Cardiac septum (tissue), 1 donor: ENCODE measurements around the gene AFF3. TPM values are rescaled to one million over a fixed set of nuclear protein-coding genes. Genes with fewer than 3 reads are reported as not detected.

Source experiments
- DNase-seq: peaks from one replicate; pipeline ENCODE4 v3.0.0-alpha.2; 2020; ENCODE audit warnings: low spot score
- intact Hi-C: fragments of 100-400 bp; cut with DNase I; formaldehyde crosslinking; loops from one replicate; pipeline ENCODE4 v1.14.0; 2022
- total RNA-seq: library from RNA; stranded (reverse); fragmentation: NEBNext Ultra II Directional; extraction: Animal tissue kit (Norgen Biotek cat#: 25700); gene quantifications from one replicate; pipeline ENCODE4 v1.2.1, GENCODE V29; 2021
- donor health status: DM: no; HTN: no; CAD: no.

AFF3 gene
- total RNA-seq, 1 donor from 2014 or later, result 6.7 TPM

GRCh38 chr2:99602476-99602875, 539.9 kb downstream of the AFF3 start:
- intact Hi-C loops, result no loop called here
- no peak for DNase-seq

- intact Hi-C loops, result no loop called here
- DNase-seq, result no peak
These were observed 541.3 kb downstream of the AFF3 start for GRCh38 chr2:99600981-99601651.

GRCh38 chr2:99598441-99598840, 543.9 kb downstream of the AFF3 start:
- intact Hi-C loops, result no loop called here
- peak; percentile 33 for DNase-seq

- DNase-seq, result peak; percentile 31
- intact Hi-C loops, result no loop called here
These were observed 544.8 kb downstream of the AFF3 start for GRCh38 chr2:99597616-99598015.

GRCh38 chr2:99595373-99595772, 547.0 kb downstream of the AFF3 start:
- DNase-seq, result peak; percentile 15
- intact Hi-C loops, result no loop called here

GRCh38 chr2:99593692-99594427, 548.5 kb downstream of the AFF3 start:
- DNase-seq, result no peak
- intact Hi-C loops, result no loop called here

- no peak for DNase-seq
- intact Hi-C loops, result no loop called here
These were observed 565.6 kb downstream of the AFF3 start for GRCh38 chr2:99576775-99577174.

- intact Hi-C loops, result no loop called here
- no peak for DNase-seq
These were observed 568.6 kb downstream of the AFF3 start for GRCh38 chr2:99573634-99574251.

GRCh38 chr2:99572373-99573164, 569.8 kb downstream of the AFF3 start:
- DNase-seq, result no peak
- intact Hi-C loops, result no loop called here

- intact Hi-C loops, result no loop called here
- no peak for DNase-seq
These were observed 570.4 kb downstream of the AFF3 start for GRCh38 chr2:99571954-99572353.

- DNase-seq, result no peak
- intact Hi-C loops, result no loop called here
These were observed 570.9 kb downstream of the AFF3 start for GRCh38 chr2:99571533-99571932.

GRCh38 chr2:99571021-99571420, 571.4 kb downstream of the AFF3 start:
- DNase-seq, result no peak
- intact Hi-C loops, result no loop called here

GRCh38 chr2:99569386-99569785, 573.0 kb downstream of the AFF3 start:
- intact Hi-C loops, result no loop called here
- DNase-seq, result no peak

- intact Hi-C loops, result no loop called here
These were observed 577.2 kb downstream of the AFF3 start for GRCh38 chr2:99565227-99565626.

GRCh38 chr2:99562516-99562915, 579.9 kb downstream of the AFF3 start:
- no peak for DNase-seq
- intact Hi-C loops, result no loop called here

More at GRCh38 chr2:99565227-99565626, 577.2 kb downstream of the AFF3 start:
- DNase-seq, result no peak

GRCh38 chr2:99561804-99562203, 580.6 kb downstream of the AFF3 start:
- intact Hi-C loops, result no loop called here
- no peak for DNase-seq

- peak; percentile 94 for DNase-seq
- intact Hi-C loops, result loop anchor here (1.0 to 5.0 kb wide), 3 partner anchors 262 to 703 kb away; no protein-coding TSS in a partner anchor
These were observed 583.2 kb downstream of the AFF3 start for GRCh38 chr2:99559075-99559662.

GRCh38 chr2:99555404-99555803, 587.0 kb downstream of the AFF3 start:
- intact Hi-C loops, result loop anchor here (5.0 kb wide), 1 partner anchor 707 kb away; no protein-coding TSS in a partner anchor
- no peak for DNase-seq

- no peak for DNase-seq
- intact Hi-C loops, result loop anchor here (5.0 kb wide), 1 partner anchor 707 kb away; no protein-coding TSS in a partner anchor
These were observed 587.5 kb downstream of the AFF3 start for GRCh38 chr2:99554871-99555270.
